ENCODE measurements around the gene CMBL. TPM values are rescaled to one million over a fixed set of nuclear protein-coding genes. Genes with fewer than 3 reads are reported as not detected.
"Not testable (repeated sequence)": the region's sequence is repeated elsewhere in the genome, so short reads cannot be mapped to it uniquely, and the experiment has no call there.

The CMBL gene
- total RNA-seq, 1 donor from 2014 or later = 8.2 TPM

DNA sequence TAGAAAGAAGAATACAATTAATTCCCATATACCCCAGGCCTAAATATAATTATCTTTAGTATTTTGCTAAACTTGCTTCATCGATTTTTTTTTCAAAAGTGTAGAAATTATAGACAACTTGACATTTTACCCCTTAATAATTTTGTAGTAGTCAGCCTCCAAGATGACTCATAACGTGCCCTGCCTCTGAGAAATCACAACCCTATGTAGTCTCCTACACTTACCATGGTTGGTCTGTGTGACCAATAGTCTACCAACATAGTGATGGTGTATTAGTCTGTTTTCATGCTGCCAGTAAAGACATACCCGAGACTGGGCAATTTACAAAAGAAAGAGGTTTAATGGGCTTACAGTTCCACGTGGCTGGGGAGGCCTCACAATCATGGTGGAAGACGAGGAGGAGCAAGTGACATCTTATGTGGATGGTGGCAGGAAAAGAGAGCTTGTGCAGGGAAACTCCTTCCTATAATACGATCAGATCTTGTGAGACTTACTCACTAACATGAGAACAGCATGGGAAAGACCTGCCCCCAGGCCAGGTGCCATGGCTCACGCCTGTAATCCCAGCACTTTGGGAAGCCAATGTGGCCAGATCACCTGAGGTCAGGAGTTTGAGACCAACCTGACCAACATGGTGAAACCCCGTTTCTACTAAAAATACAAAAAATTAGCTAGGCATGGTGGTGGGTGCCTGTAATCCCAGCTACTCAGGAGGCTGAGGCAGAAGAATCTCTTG lies 3.3 kb upstream of the CMBL start:
- DNase-seq (ENCODE audit: extremely low read depth, low read depth, low spot score) = not testable (repeated sequence)

DNA sequence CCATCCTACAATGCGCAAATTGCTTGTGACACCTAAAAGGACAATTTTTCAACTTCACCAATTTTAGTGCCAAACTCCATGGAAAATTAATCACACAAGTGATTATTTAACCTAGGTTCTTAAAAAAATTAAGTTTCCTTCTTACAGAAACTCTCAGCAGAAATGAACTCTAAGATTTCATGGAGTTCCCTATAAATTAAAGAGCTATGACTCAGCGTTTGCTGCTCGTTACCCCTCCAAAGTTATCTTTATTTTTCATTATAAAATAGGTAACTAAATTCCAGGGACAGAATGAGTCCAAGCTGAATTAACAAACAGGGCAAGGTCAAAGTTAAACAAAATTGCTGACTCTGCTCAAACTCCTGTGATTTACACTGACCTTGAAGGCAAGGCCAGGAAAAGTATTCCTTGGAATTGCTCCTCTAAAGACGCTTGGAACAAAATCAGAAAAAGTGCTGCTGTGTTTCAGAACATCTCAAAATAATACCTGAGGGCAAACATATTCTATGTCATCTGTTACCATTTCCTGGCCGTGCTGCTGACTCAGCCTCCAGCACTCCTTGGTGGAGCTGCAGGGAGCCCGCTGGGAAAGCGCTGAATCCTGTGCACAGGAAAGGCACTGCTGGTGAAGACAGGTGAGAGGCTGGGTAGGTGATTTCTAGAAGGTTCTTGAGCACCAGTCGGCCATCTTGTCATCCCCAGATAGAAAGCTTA lies 2.5 kb upstream of the CMBL start:
- DNase-seq (ENCODE audit: extremely low read depth, low read depth, low spot score) = no peak

DNA sequence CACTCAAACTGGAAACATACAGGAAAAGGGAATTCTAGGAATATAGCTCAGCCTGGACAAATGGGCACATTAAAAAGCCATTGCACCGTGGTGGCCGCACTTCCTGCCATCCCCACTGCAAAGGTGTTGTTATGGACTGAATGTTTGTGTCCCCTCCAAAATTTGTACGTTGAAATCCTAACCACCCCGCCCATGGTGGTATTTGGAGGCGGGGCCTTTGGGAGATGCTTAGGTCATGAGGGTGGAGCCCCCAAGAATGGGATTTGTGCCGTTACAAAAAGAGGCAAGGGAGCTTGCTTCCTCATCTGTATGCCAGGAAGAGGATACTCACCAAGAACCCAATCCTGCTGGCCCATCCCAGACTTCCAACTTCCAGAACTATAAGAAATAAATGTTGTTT lies 1.1 kb upstream of the CMBL start:
- no peak for DNase-seq (ENCODE audit: extremely low read depth, low read depth, low spot score)

DNA sequence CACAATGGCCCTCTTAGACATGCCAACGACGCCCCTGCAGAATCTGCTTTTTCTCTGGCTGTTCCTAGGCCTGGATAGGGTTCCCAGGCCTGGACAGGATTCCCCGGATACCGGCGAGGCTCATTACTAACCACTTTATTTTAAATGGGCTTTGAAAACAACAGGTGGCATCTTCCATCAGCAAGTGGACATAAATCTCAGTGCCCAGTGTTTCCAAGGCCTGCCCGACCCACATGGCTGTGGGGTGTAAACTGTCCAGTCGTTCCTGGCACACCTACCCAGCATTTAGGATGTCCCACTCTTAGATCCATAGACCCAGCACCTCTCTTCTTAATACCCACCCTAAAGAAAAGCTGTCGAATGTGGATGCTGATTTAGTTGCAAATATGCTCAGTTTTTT lies 896 bp downstream of the CMBL start:
- DNase-seq (ENCODE audit: extremely low read depth, low read depth, low spot score) = no peak

DNA sequence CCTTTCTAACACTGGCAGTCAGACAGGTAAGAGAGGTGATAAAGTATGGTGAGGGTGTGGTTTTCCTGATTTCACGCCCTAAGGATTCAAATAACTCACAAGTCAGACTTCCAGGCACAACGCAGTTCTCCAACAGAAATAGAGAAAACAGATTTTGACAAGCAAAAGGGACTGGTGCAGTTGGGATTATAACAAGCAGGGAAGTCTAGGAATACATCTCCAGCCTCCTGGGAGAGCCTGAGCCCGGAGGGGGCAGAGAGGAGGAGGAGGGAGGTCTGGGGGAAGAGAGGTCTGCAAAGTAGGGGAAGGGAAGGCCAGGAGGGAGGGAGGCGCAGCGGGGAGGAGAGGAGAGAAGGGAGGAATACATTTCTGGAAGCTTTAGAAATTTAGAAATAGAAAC lies 1.6 kb downstream of the CMBL start:
- no peak for DNase-seq (ENCODE audit: extremely low read depth, low read depth, low spot score)

DNA sequence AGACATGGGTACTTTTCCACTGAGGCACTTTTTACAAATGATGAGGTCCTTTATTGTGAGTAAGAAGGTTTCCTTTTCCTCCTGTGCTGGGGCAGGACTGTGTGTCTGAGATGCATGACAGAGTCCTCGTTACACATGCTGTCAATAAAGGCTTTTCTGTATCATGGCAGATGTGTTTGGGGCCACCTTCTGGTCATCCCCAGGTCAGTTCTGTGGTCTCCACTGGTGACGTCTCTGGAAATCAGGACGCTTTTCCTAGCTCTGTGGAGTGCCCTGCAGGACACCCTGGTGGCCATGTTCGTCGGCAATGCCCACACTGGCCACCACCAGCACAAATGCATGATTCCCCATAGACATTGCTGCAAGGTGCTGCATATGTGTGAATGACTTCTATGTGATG lies 2.8 kb downstream of the CMBL start:
- DNase-seq (ENCODE audit: extremely low read depth, low read depth, low spot score) = no peak

DNA sequence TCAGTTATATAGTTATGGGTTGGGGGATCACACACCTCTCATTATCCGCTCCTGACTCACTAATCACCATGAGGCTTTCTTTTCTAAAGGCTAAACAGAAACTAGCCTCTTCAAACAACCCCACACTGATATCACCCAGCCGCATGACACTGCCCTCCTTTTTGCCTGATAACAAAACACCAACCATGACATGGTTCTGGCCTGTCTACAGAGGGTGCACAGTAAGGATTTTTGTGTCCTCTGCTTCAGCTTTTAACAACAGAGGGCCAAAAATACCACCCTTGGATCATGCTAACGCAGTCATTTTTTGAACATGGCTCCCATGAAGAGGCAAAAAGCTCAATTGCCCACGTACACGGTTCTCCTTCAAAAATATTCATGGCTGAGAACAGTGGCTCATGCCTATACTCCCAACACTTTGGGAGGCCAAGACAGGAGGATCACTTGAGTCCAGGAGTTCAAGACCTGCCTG lies 4.0 kb downstream of the CMBL start:
- no peak for DNase-seq (ENCODE audit: extremely low read depth, low read depth, low spot score)

DNA sequence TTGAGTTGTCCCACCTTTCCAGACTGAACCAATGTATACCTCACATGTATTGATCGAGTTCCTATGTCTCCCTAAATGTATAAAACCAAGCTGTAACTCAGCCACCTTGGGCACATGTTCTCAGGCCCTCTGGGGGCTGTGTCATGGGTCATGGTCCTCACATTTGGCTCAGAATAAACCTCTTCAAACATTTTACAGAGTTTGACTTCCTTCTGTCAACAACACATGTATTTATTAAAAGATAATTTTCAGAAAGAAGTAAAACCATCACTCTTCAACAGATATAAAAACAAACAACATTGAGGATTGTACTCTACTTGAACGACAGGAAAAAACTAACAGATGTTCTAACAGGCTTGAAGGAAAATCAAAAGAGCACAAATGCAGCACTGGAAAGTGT lies 4.5 kb downstream of the CMBL start:
- DNase-seq (ENCODE audit: extremely low read depth, low read depth, low spot score) = no peak

DNA sequence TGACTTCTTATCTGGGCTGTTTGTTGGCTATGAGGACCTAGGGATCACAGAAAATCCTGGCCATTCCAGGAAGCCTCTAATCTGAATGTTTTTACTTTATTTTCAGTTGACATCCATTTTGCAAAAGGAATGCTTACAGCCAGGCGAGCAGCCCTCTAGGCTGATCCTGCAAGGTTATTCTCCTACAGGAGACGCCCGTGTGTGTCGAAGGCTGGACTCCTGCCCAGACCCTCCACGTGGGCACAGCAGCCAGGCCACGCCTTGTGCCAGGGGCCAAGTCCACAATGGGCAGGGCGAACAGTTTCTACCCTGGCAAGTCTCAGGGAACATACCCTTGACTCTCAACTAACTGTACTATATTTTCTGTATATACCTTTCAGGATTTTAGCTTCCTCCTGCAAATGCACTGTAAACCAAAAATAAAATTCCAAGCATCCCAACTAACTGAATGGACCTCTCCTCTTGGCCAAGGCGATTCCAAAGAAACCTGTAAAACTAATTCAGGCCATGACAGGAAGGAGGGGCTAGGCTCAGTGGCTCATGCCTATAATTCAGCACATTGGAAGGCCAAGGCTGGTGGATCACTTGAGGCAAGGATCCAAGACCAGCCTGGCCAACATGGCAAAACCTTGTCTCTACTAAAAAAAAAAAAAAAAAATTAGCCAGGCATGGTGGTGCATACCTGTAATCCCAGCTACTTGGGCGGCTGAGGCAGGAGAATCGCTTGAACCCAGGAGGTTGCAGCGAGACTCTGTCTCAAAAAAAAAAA lies 5.7 kb downstream of the CMBL start:
- DNase-seq (ENCODE audit: extremely low read depth, low read depth, low spot score) = no peak

DNA sequence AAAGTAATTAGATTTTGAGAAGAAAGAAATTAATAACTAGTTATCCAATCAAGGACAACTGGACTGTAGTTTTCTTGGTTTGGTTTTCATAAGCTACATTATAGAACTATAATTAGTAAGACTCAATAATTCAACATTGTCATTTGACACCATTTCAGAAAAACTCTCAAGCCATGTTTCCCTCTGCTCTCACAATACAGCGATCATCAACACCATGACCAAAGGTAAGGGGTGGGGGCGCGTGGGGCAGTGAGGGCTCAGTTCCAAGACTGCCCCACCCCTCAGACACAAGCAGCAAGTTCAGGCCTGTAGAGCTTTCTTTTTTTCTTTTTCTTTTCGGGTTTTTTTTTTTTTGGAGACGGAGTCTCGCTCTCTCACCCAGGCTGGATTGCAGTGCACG lies 6.4 kb downstream of the CMBL start:
- DNase-seq (ENCODE audit: extremely low read depth, low read depth, low spot score) = no peak

DNA sequence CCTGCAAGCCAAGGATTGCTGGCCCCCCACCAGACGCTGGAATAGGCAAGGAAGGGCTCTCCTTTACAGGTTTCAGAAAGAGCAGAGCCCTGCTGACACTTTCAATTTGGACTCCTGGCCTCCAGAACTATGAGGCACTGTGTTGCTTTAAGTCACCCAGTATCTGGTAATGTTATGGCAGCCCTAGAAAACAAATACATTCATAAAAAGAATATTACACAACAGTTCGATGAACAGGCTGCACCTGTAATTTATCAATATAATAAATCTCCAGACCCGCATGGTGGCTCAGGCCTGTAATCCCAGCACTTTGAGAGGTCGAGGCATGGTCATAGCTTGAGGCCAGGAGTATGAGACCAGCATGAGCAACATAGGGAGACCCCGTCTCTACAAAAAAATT lies 7.5 kb downstream of the CMBL start:
- no peak for DNase-seq (ENCODE audit: extremely low read depth, low read depth, low spot score)

DNA sequence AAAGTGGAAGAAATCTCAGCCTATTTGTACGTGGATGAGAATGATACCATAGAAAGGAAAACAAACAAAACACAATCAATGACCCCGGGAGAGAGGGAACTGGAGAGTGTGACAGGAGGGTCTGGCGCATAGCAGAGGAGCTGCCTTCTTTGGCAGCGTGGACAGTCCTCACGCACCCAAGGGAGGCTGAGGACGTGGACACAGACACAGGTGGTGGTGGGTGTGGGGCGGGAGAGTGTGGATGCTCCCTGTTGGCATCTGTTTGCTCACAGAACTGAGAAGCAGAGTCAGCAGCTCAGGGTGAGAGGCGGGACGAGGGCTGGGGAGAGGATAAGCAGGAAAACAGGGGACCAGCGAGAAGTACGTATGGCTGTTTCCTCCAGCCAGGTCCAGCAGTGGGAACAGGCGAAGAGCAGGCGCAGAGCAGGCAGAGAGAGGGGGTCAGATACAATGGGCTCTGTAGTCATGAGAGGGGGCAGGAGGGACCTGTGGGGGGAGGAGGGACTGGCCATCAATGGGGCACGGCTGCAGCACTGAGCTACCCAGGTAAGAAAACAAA lies 10.0 kb downstream of the CMBL start:
- no peak for DNase-seq (ENCODE audit: extremely low read depth, low read depth, low spot score)

DNA sequence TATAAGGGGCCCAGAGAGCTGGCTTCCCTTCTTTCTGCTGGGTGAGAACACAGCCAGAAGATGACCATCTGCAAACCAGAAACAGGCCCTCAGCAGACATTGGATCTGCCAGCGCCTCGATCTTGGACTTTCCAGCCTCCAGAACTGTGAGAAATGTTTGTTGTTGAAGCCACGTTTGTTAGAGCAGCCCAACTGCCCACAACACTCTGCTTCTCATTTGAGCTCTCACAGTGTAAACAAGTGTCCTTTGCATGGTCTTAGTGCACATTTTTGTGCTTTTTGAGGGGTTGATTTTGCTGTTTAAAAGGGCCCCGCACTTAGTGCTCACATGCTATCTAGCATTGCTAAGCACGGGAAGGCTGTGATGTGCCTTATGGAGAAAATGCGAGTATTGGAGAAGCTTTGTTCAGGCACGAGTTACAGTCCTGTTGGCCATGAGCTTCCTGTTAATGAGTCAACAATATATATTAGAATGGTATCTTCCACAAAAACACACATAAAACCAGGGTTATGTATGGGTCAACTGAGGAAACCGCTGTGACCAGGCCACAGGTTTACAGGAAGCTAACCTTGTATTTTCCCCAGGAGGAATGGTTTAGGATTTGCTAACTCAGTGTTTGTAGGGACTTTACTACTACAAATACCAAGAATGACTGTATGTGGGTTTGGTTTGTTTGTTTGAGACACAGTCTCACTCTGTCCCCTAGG lies 11.9 kb downstream of the CMBL start:
- peak; percentile 52 for DNase-seq (ENCODE audit: extremely low read depth, low read depth, low spot score)

DNA sequence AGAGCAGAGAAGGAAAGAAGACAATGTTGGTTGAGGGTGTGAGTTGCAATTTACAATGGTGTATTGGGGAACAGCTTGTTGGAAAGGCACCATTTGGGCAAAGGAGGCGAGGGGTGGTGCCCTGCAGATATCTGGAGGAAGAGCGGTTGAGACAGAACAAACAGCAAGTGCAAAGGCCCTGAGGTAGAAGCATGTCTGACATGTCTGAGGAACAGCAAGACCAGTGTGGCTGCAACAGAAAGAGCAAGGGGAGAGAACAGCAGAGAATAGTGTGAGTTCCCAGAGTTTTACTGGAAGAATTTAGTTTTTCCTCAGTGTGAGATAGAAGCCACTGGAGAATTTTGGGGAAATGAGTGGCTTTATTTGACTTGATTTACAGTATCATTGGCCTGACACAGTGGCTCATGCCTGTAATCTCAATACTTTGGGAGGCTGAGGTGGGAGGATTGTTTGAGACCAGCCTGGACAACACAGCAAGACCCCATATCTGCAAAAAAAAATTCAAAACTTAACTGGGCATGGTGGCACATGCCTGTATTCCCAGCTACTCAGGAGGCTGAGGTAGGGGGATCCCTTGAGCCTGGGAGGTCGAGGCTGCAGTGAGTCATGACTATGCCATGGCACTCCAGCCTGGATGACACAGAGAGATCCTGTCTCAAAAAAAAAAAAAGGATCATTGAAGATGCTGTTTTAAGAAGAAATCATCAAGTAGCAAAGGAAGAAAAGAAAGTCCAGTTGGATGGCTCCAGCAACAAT lies 13.6 kb downstream of the CMBL start:
- no peak for DNase-seq (ENCODE audit: extremely low read depth, low read depth, low spot score)

DNA sequence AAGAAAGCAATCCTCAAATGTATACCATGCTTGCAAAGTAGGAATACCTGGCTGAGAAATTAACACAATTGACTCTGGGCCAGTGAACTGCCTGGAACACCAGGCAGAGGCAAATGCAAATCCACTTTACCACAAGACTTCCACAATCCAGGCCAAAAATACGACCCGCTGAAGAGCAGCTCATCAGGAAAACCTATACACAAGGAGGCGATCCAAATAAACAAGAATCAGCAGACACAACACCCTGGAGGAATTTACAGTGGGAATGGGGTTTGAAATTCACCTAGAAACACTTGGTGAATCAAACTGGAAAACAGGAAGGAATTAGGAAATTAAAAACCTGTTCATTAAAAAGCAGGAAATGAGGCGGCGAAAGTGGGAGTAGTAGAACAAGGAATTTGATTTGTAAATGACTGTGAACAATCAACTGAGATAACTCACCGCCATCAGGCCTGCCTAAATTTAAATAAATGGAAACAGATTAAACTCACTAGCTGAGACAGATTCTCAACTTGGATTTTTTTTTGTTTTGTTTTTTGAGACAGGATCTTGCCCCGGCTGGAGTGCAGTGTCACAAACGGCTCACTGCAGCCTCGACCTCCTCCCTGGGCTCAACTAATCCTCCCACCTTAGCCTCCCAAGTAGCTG lies 15.9 kb downstream of the CMBL start:
- no peak for DNase-seq (ENCODE audit: extremely low read depth, low read depth, low spot score)

DNA sequence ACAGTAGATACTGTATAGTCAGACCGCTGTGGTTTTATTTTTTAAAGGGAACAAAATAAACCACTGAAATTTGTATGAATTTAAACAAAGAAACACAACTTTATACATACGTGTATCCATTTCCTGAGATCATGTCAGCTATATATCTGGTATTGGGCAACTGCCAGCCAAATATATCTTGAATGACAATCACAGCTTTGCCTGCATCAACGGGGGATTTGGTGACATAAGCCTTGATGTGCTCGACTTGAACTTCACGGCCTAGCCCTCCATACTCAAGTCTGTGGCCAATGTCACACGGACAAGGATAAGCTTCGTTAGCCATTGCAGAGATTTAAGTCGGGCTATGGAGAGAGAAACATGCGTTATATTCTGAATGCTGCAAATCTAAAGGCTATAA lies 17.3 kb downstream of the CMBL start:
- no peak for DNase-seq (ENCODE audit: extremely low read depth, low read depth, low spot score)

DNA sequence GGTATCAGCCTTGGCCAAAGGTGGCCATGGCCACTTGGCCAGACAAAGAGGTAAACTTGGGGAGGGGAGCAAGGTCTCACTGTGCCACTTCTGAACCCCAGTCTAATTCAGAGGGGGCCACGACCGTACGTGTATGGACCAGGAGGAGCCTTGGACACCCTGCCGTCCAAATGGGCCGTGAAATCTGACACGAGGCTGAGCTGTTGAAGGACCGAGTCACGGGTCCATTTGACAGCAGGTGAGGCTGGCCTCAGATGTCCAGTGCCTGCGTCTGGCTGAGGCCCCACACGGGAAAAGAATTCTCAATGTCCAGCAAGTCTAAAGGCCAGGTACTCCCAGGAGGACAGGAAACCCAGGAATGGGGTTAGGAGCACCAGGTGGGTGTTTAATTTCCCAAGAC lies 17.7 kb downstream of the CMBL start:
- DNase-seq (ENCODE audit: extremely low read depth, low read depth, low spot score) = no peak

DNA sequence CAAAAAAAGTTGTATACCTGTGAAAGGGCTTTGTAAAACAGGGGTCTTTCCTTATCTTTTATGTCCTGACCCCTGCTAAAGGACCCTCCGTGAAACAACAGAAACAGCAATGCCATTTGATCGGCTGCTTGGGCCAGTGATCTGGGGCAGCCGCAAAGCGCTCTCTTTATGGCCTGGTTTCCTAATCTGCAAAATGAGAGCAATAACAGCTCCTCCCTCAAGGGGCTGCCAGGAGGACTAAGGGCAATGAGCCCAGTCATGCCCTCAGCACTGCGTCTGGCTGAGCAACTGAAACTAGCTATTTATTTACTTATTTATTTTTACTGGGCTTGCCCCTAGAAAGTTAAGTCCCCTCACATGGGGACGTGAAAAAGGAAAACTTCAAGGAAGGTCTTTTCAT lies 18.3 kb downstream of the CMBL start:
- DNase-seq (ENCODE audit: extremely low read depth, low read depth, low spot score) = no peak

DNA sequence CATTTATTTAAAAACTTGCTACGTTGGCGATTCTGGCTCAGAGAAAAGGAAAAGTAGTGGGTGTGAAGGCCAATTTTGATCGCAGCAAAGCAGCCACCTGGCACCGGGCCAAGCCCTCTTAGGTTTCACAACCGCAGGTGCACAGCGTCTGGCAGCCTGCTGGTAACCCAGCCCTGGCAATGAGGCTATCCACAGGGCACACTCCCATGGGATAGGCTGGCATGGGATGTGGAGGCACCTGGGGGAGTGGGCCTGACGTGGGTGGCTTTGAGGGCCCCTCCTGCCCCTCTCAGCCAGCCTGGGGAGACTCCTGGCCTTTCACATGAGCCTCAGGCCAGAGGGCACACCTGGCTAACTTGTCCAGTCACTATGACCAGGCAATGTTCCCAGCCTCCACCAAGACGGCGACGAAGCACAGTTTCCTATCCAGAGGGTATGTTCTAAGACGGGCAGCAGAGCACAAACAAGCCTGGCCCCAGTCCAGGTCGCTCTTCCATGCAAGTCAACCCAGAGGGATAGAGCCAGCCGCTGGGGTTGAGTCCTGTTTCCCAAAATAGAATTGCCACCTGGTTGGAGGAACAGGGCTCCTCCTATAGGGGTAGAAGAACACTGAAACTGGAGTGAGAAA lies 19.0 kb downstream of the CMBL start:
- no peak for DNase-seq (ENCODE audit: extremely low read depth, low read depth, low spot score)
